ENCODE results near the gene KRT74.

The KRT74 gene

DNA sequence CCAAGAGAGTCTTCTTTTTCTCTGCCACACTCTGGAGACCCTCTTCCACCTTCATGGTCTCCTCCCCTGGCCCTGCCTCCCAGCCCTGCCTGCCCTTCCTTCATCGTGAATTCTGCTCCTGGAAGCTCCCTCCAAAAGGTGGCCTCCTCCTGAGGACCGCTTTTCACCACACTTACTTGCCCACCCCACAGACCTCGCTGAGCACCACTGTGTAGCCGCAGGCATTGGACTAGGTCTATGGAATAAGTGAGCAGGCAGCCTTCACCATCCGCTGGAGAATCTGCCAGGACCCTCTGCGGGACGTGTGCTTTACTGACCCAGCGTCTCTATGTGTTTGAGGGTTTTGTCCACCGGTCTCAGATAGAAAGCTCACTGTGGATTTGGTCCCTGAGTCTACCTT, 43.8 kb downstream of the KRT74 start:
- no peaks in the 10 kb centered on the region for H3K9me3 ChIP-seq (ENCODE audit: control insufficient read depth, insufficient read depth, low read length)
- no peak overlapping the region for H3K27ac ChIP-seq (ENCODE audit: low read length)
- no peaks in the 10 kb centered on the region for H3K4me1 ChIP-seq (ENCODE audit: control insufficient read depth, insufficient read depth, low read length)
- no CpG with 5 or more reads among the region's 9 CpGs for WGBS (ENCODE audit: insufficient coverage, insufficient read length)
- DNase-seq (ENCODE audit: low read depth, low spot score): no peak
- H3K27me3 ChIP-seq (ENCODE audit: control insufficient read depth, insufficient read depth, low read length): no peaks in the 10 kb centered on the region
- H3K36me3 ChIP-seq (ENCODE audit: control insufficient read depth, insufficient read depth, low read length): no peaks in the 10 kb centered on the region
- H3K4me3 ChIP-seq (ENCODE audit: low read length): no peak overlapping the region

DNA sequence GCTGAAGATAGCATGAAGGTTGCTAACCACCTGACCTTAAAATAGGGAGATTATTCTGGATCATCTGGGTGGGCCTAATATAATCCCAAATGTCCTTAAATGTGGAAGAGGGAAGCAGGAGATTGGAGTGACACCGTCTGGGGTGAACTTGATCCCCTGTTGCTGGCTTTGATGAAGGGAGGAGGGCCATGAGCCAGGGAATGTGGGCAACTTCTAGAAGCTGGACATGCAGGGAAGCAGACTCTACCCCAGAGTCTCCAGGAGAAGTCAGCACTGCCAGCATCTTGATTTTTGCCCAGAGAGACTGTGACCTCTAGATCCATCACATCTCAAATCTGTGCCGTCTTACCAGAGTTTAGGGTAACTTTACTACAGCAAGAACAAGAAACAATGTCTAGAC, 44.2 kb downstream of the KRT74 start:
- WGBS (ENCODE audit: insufficient coverage, insufficient read length): no CpG with 5 or more reads among the region's 2 CpGs
- H3K27ac ChIP-seq (ENCODE audit: low read length): no peak overlapping the region
- H3K36me3 ChIP-seq (ENCODE audit: control insufficient read depth, insufficient read depth, low read length): no peaks in the 10 kb centered on the region
- no peaks in the 10 kb centered on the region for H3K9me3 ChIP-seq (ENCODE audit: control insufficient read depth, insufficient read depth, low read length)
- no peaks in the 10 kb centered on the region for H3K4me1 ChIP-seq (ENCODE audit: control insufficient read depth, insufficient read depth, low read length)
- DNase-seq (ENCODE audit: low read depth, low spot score): no peak
- no peaks in the 10 kb centered on the region for H3K27me3 ChIP-seq (ENCODE audit: control insufficient read depth, insufficient read depth, low read length)
- H3K4me3 ChIP-seq (ENCODE audit: low read length): no peak overlapping the region

DNA sequence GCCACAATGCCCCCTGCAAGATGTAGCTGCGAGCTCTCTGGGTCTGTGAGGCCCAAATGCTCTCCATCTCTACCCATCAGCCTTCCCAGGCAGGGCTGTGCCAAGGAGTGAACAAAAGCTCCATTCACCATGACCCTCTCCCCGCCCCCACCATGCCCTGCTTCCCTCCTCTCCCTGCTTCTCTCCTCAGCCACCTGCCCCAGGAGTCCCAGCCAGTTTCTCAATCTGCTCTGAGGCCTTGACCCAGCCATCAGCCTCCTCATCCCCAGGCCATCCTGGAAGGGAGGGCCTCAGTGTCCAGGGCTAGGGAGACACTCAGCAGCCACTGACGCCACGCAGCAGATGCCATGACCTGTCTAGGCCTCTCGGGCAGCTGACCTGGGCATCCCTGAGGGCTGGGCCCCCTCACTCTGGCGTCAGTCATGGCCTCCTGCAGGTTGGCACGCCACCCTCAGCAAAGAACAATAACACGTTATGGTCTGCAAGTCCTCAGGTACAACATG, 45.0 kb downstream of the KRT74 start:
- Histone ChIP-seq H3K4me1 (ENCODE audit: control insufficient read depth, insufficient read depth, low read length) (no peaks in the 10 kb centered on the region), H3K27ac (ENCODE audit: low read length) (no peak overlapping the region), H3K36me3 (ENCODE audit: control insufficient read depth, insufficient read depth, low read length) (no peaks in the 10 kb centered on the region), H3K27me3 (ENCODE audit: control insufficient read depth, insufficient read depth, low read length) (no peaks in the 10 kb centered on the region), H3K9me3 (ENCODE audit: control insufficient read depth, insufficient read depth, low read length) (no peaks in the 10 kb centered on the region), H3K4me3 (ENCODE audit: low read length) (no peak overlapping the region)
- WGBS (ENCODE audit: insufficient coverage, insufficient read length): no CpG with 5 or more reads among the region's 8 CpGs
- DNase-seq (ENCODE audit: low read depth, low spot score): no peak

DNA sequence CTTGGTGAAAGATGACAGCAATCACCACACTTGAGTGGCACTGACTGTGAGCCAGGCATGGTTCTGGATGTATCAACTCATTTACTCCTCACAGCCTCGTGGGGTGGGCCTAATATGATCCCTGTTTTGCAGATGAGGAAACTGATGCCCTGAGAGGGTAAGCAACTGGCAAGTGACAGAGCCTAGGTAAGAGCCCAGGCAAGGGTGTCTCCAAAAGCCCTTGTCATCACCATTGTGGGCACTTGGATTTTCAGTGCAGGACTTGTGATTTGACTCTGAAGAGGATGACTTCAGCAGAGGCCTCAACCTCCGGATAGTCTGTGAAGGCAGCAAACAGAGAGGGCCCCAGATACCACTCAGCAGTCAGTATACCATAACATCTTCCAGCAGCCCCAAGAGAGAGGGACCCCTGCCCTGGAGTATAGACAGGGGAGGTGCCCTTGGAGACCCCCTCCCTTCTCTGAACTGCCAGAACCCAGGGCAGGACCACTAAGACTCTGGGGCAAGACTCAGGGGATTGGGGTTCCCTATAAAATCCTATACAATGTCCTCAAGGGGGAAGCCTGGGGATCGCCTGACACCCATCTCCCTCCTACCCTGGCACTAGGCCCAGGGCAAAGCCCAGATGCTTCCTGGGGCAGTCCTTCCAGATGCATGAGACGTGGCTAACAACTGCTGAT, 46.4 kb downstream of the KRT74 start:
- no peak for DNase-seq (ENCODE audit: low read depth, low spot score)
- Histone ChIP-seq H3K36me3 (ENCODE audit: control insufficient read depth, insufficient read depth, low read length) (no peaks in the 10 kb centered on the region), H3K27ac (ENCODE audit: low read length) (no peak overlapping the region), H3K4me1 (ENCODE audit: control insufficient read depth, insufficient read depth, low read length) (peaks cover 2% of the 10 kb centered on the region; the same call in 1 of the 2 replicates), H3K9me3 (ENCODE audit: control insufficient read depth, insufficient read depth, low read length) (no peaks in the 10 kb centered on the region), H3K27me3 (ENCODE audit: control insufficient read depth, insufficient read depth, low read length) (no peaks in the 10 kb centered on the region), H3K4me3 (ENCODE audit: low read length) (no peak overlapping the region)
- no CpG with 5 or more reads among the region's 4 CpGs for WGBS (ENCODE audit: insufficient coverage, insufficient read length)

DNA sequence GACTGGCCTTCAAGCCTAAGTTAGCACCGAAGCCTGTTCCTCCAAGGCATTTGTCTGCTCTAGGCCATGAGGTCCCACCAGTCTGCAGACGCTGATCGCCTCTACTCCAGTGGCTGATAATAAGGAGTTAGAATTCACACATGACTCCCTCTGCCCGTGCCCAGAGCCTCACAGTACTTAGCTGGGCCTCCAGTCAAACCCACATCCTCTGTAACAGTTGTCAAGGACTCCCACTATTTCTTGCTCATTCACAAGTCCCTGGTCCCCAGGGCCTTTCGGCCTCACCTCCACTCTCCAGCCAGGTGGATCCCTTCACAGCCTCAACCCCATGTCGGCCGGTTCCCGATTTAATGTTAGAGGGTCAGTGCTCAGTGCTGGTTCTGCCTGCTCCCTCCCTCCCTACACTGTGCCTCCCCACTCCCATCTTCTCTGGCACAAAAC, 47.1 kb downstream of the KRT74 start:
- Histone ChIP-seq H3K4me3 (ENCODE audit: low read length) (no peak overlapping the region), H3K4me1 (ENCODE audit: control insufficient read depth, insufficient read depth, low read length) (peaks cover 2% of the 10 kb centered on the region; the same call in 1 of the 2 replicates), H3K9me3 (ENCODE audit: control insufficient read depth, insufficient read depth, low read length) (no peaks in the 10 kb centered on the region), H3K27me3 (ENCODE audit: control insufficient read depth, insufficient read depth, low read length) (no peaks in the 10 kb centered on the region), H3K27ac (ENCODE audit: low read length) (no peak overlapping the region), H3K36me3 (ENCODE audit: control insufficient read depth, insufficient read depth, low read length) (no peaks in the 10 kb centered on the region)
- DNase-seq (ENCODE audit: low read depth, low spot score): no peak
- WGBS (ENCODE audit: insufficient coverage, insufficient read length): no CpG with 5 or more reads among the region's 8 CpGs

DNA sequence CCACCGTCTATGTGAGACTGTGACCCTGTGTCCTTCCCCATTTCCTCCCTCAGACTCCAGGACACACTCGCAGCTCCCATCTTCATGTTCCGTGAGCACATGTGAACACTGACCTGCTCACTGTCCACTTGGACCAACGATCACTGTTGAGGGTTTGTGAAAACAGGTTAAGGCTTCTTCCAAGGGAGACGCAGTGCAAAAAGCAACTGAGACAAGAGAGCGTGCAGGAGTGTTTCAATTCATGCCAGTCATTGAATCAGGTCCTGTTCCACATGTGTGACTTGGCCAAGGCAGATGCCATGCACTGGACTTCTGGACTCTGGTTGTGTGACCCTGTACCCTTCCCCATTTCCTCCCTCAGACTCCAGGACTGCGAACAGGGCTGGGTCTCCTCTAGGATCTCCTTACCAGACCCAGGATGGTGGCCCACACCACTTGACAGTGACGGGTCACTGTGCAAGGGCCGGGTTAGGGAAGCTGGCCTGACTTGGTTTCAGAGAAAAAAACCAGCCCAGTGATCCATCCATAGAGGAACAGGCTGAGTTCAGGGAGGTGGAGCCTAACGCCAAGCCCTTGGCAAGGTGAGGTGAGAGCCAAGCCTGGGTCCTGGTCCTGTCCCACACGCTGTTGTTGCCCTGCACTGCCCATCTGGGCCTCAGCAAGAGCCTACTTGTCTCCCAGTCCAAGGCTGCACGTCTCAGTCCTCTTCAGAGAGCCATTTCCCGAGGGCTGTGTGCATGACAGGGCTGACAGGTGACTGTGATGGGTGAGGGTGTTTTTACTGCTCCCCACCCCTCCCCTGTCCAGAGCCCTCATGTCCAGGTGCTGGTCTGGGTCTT, 47.8 kb downstream of the KRT74 start:
- Histone ChIP-seq H3K4me1 (ENCODE audit: control insufficient read depth, insufficient read depth, low read length) (peaks cover 2% of the 10 kb centered on the region; the same call in 1 of the 2 replicates), H3K27ac (ENCODE audit: low read length) (no peak overlapping the region), H3K4me3 (ENCODE audit: low read length) (no peak overlapping the region), H3K27me3 (ENCODE audit: control insufficient read depth, insufficient read depth, low read length) (no peaks in the 10 kb centered on the region), H3K9me3 (ENCODE audit: control insufficient read depth, insufficient read depth, low read length) (no peaks in the 10 kb centered on the region), H3K36me3 (ENCODE audit: control insufficient read depth, insufficient read depth, low read length) (no peaks in the 10 kb centered on the region)
- no peak for DNase-seq (ENCODE audit: low read depth, low spot score)
- WGBS (ENCODE audit: insufficient coverage, insufficient read length): no CpG with 5 or more reads among the region's 13 CpGs

DNA sequence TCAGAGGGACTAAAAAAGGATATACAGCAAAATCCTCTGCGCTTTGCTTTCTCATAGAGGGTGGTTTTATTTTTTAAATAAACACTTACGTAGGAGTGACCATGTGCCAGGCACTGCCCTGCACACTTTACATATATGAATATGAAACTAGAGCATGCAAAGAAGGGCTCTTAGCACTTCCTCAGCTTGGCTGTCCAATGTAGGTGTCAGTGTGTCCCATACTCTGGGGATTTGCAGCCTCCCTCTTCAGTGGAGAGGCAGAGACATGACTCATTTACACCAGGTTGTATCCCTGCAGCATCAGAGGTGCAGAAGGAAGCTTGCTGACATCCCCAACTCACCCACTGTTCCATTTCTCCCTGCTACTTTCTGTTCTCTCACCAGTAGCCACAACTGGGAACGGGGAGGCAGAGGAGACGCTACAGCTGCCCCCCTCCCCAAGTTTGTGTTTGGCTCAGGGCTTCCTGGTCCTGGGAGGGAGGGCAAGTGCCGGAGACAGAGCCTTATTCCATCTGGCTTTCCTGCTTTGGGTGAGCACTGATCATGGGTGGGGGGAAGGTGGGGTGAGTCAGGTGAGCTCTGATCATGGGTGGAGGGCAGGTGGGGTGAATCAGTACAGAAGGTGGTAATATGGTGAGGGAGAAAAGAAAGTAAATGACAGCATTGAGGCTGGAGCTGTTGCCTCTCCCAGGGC, 48.6 kb downstream of the KRT74 start:
- WGBS (ENCODE audit: insufficient coverage, insufficient read length): no CpG with 5 or more reads among the region's 5 CpGs
- H3K36me3 ChIP-seq (ENCODE audit: control insufficient read depth, insufficient read depth, low read length): no peaks in the 10 kb centered on the region
- H3K27ac ChIP-seq (ENCODE audit: low read length): no peak overlapping the region
- no peaks in the 10 kb centered on the region for H3K27me3 ChIP-seq (ENCODE audit: control insufficient read depth, insufficient read depth, low read length)
- H3K4me3 ChIP-seq (ENCODE audit: low read length): no peak overlapping the region
- peaks cover 2% of the 10 kb centered on the region; the same call in 1 of the 2 replicates for H3K4me1 ChIP-seq (ENCODE audit: control insufficient read depth, insufficient read depth, low read length)
- H3K9me3 ChIP-seq (ENCODE audit: control insufficient read depth, insufficient read depth, low read length): no peaks in the 10 kb centered on the region
- no peak for DNase-seq (ENCODE audit: low read depth, low spot score)

DNA sequence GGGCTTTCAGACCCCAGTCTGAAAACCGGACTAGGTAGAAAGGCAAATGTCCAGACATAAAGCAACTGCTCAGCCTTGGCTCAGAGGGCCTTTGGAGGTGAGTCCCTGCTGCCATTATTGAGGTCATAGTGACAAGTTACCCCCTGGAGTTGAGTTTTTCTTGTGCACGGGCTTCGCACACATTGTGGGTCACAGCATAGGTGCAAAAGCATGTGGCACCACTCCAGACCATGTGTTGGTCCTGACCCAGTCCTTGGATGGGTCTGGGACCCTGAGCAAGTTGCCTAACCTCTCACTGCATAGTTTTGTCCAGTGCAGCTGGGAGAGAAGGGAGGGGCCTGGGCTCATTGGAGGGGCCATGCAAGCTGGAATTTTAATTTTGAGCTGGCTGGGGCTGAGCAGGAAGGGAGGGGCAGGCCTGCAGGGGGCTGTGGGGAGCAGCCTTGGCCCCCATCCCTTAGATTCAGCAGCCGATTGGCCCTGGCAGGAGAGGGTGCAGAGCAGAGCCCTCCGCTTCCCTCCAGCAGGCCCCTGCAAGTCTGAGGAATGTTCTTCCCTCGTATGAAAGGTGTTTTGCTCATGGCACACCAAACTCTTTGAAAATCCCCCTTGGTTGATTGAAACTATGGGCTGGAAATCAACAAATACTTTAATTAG, 49.3 kb downstream of the KRT74 start:
- no peak for DNase-seq (ENCODE audit: low read depth, low spot score)
- Histone ChIP-seq H3K9me3 (ENCODE audit: control insufficient read depth, insufficient read depth, low read length) (no peaks in the 10 kb centered on the region), H3K27ac (ENCODE audit: low read length) (no peak overlapping the region), H3K4me3 (ENCODE audit: low read length) (no peak overlapping the region), H3K27me3 (ENCODE audit: control insufficient read depth, insufficient read depth, low read length) (no peaks in the 10 kb centered on the region), H3K36me3 (ENCODE audit: control insufficient read depth, insufficient read depth, low read length) (no peaks in the 10 kb centered on the region), H3K4me1 (ENCODE audit: control insufficient read depth, insufficient read depth, low read length) (peaks cover 2% of the 10 kb centered on the region; the same call in 1 of the 2 replicates)
- no CpG with 5 or more reads among the region's 6 CpGs for WGBS (ENCODE audit: insufficient coverage, insufficient read length)

DNA sequence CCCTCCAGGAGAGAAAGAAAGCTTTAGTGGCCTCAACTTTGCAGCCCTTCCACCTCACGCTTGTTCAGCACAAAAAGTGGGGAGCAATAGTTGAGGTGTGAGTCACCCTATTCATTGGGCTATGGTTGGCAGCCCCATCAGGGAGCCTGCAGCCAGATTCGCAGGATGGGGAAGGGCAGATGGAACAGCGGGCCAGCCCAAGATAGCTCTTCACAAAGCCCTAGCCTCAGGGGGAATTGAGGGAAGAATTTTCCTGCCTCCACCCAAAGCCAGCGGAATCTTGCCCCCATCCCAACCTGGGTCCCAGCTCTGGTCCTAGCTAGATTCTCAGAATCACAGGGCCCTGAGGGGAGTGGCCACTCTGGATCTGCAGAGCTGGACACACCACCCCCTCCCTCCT, 49.8 kb downstream of the KRT74 start:
- Histone ChIP-seq H3K4me1 (ENCODE audit: control insufficient read depth, insufficient read depth, low read length) (peaks cover 2% of the 10 kb centered on the region; the same call in 1 of the 2 replicates), H3K27ac (ENCODE audit: low read length) (no peak overlapping the region), H3K27me3 (ENCODE audit: control insufficient read depth, insufficient read depth, low read length) (no peaks in the 10 kb centered on the region), H3K9me3 (ENCODE audit: control insufficient read depth, insufficient read depth, low read length) (no peaks in the 10 kb centered on the region), H3K4me3 (ENCODE audit: low read length) (no peak overlapping the region), H3K36me3 (ENCODE audit: control insufficient read depth, insufficient read depth, low read length) (no peaks in the 10 kb centered on the region)
- DNase-seq (ENCODE audit: low read depth, low spot score): no peak
- WGBS (ENCODE audit: insufficient coverage, insufficient read length): no CpG with 5 or more reads among the region's 4 CpGs
